EL (cell line): ENCODE measurements around the gene WRAP73.

Experiments used
- DNase-seq: peaks from one replicate; pipeline ENCODE4 v3.0.0-alpha.2; 2016

Gene WRAP73

GRCh38 chr1:3645666-3646355 lies 4.1 kb downstream of the WRAP73 start:
- DNase-seq, result no peak

DNA sequence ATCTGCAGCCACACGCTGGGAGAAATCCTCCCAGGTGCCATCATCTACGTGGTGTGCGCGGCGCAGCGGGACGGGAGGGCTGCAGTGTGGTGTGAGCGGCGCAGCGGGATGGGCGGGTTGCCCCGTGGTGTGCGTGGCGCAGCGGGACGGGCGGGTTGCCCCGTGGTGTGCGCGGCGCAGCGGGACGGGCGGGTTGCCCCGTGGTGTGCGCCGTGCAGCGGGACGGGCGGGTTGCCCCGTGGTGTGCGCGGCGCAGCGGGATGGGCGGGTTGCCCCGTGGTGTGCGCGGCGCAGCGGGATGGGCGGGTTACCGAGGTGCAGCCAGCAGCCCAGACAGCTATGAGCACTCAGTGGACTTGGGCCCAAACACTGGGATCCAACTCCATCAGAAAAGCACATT lies 4.7 kb downstream of the WRAP73 start:
- no peak for DNase-seq

GRCh38 chr1:3644273-3644672 lies 5.6 kb downstream of the WRAP73 start:
- no peak for DNase-seq

DNA sequence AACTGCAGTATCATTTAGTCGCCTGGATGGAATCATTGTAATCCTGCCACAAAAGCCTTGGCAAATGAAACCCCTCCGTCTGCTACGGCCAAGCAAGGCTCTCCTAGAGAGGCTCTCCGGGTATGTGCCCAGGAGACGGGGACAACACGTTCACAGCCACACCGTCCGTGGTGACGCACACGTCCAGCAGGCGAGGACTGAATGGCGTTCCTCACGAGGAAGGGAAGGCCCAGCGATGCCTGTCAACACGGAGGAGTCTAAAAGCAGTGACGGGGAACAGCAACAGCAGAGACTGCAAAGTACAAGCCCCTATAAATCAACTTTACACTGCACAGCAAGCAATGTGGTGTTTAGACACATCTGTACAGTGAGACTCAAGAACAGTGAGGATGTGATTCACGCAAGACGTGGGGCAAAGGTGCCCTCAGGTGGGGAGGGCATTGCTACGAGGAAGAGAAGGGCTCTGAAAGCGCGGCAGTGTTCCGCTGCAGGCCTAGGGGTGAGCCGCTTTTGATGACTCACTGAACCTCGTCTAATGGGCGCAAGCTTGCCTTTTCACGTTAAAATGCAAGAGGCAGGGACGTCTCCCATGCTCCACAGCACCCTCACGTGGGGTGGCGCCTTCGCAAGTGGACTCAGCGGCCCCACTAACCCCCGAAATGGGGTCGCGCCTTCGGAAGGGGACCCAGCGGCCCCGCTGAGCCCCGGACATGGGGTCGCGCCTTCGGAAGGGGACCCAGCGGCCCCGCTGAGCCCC lies 6.8 kb downstream of the WRAP73 start:
- no peak for DNase-seq

- DNase-seq, result no peak
These were observed 8.1 kb downstream of the WRAP73 start for GRCh38 chr1:3641816-3642215.

DNA sequence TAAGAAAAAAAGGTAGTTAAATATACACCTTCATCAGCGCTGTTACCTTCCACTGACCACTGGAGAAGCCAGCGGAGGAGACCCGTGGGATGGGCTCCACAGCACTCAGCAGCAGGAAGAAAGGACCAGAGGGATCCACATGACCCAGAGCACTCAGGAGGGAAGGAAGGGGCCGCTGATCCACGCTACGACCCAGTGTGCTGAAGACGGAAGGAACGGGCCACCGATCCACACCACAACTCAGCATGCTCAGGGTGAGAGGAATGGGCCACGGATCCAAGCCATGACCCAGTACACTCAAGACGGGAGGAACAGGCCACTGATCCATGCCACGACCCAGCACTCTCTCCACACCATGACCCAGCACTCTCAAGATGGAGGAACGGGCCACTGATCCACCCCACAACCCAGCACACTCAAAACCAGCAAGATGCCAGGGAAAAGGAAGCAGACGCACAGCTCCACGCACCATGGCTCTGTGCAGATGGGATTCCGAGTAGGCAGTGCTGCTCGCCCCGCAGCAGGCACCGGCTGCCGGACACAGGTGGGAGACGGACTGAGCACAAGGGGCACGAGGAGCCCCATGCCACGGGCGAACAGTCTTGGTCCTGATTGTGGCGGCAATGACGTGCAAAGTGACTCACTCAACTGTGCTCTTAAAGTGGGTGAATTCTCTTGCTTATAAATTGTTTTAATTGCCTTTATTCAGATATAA lies 8.7 kb downstream of the WRAP73 start:
- no peak for DNase-seq

DNA sequence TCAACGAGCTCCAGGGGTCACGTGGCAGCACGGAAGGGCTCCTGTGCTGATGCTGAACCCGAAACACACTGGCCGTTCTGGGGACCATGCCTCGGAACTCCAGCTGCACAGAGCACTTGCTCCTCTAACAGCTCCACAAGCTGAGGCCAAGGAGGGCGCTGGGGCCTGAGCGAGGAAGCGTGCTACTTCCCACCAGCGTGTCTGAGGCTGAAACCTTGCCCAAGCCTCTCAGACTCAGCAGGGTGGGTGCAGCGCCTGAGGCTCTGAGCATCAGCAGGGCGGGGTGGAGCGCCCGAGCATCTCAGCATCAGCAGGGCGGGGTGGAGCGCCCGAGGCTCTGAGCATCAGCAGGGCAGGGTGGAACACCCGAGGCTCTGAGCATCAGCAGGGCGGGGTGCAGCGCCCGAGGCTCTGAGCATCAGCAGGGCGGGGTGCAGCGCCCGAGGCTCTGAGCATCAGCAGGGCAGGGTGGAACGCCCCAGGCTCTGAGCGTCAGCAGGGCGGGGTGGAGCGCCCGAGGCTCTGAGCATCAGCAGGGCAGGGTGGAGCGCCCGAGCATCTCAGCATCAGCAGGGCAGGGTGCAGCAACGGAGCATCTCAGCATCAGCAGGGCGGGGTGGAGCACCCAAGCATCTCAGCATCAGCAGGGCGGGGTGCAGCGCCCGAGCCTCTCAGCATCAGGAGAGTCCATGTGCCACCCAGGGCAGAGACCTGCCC lies 9.6 kb downstream of the WRAP73 start:
- no peak for DNase-seq

DNA sequence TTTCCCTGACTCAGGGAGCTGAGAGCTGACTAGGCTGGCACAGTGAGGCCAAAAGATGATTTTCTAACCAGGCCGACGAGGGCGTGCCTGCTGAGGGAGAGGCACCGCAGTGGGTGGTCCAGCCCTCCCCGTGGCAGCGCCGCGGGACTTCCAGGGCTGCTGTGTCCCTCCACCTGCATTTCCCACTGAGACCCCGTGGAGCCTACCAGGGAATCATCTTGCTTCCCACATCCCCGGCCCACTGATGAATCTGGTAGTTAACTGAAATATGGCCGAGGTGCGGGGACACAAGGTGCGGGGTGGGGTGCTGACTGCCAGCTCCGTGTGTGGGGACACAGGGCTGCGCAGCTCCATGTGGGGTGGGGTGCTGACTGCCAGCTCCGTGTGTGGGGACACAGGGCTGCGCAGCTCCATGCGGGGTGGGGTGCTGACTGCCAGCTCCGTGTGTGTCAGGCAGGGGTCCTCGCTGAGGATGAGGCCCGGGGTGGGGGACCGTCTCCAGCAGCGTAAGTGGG lies 10.4 kb downstream of the WRAP73 start:
- DNase-seq, result no peak

GRCh38 chr1:3638676-3639075 lies 11.2 kb downstream of the WRAP73 start:
- DNase-seq, result no peak

- DNase-seq, result no peak
These were observed 11.9 kb downstream of the WRAP73 start for GRCh38 chr1:3638027-3638426.

GRCh38 chr1:3636531-3636930 lies 13.4 kb downstream of the WRAP73 start:
- DNase-seq, result no peak

- no peak for DNase-seq
These were observed 13.8 kb downstream of the WRAP73 start for GRCh38 chr1:3636080-3636479.

DNA sequence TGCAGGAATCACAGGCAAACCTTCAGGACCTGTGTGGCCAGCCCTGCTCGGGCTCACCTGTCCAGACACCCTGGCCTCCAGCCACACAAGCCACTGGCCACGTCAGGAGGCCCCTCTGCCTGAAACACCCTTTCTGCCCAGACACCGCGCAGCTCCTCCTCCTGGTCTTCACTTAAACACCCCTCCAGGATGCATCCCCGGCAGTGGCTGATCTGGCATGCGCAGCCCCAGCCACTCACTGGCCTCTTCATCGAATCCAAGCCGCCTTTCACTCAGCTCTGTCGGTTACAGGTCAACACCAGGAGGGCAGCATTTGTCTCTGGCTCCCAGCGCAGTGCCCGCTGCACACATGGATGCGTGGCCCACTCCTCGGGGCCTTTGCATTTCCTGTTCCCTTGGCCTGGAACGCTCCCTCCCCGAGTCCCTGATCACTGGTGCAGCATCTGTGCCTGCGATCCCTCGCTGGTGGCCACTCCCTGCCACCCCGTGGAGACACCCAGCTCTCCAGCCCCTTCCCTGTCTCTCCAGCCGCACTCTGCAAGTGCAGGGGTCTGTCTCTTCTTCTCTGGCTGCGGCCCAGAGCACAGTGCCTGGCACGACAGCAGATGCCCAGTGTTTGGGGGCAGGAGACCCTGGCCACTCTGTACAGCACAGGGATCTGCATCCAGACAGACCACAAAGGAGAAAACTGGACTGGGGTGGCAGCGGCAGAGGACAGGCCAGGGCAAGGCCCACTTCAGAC lies 15.7 kb downstream of the WRAP73 start:
- no peak for DNase-seq

- no peak for DNase-seq
These were observed 16.4 kb downstream of the WRAP73 start for GRCh38 chr1:3633344-3634058.

GRCh38 chr1:3632716-3633343 lies 17.1 kb downstream of the WRAP73 start:
- no peak for DNase-seq

- no peak for DNase-seq
These were observed 17.6 kb downstream of the WRAP73 start for GRCh38 chr1:3632298-3632697.

- DNase-seq, result no peak
These were observed 18.3 kb downstream of the WRAP73 start for GRCh38 chr1:3631320-3632260.

DNA sequence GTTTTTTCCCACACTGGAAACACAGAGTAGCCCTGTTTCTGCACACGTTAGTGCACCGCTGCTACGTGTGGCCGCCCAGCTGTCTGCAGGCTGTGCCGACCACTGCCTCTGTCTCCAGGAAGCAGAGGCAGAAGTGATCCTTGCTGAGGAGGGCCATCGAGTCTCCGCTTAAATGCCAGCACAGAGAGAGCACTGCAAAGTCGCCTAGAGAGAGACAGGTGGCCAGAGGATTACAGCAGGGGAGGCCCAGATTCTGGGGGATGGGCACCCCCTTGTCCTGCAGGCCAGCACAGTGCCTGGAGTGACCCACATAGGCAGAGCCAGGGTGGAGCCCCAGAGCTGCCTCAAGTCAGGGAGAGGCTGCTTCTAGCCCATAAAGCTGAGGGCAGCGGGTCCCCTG lies 19.0 kb downstream of the WRAP73 start:
- DNase-seq, result no peak

GRCh38 chr1:3630161-3630611 lies 19.7 kb downstream of the WRAP73 start:
- no peak for DNase-seq
